GM12878 (cell line): ENCODE data around the gene RAB30. TPM values are rescaled to one million over a fixed set of nuclear protein-coding genes. Genes with fewer than 3 reads are reported as not detected.

Source experiments
- ATAC-seq: fragments of 200-7000 bp; cut with Tn5 transposase; 3 replicates; pipeline ENCODE4 v1.9.1; 2020; ENCODE audit warnings: mild to moderate bottlenecking, moderate library complexity
- BruUV-seq: library from RNA; stranded (reverse); fragments of 400-500 nt; replicated peaks from 2 replicates; lab custom pipeline; 2021; lab: Mats Ljungman, UMichigan
- CTCF ChIA-PET: fragments of 300-600 bp; sonication (Branson Sonifier 250); formaldehyde crosslinking; extraction: SDS; loops from one replicate; lab custom pipeline; 2021; ENCODE audit warnings: inconsistent platforms; lab: Yijun Ruan, JAX
- POLR2A ChIA-PET: fragments of 350-600 bp; formaldehyde crosslinking; extraction: SDS; loops from one replicate; lab custom pipeline; 2021; ENCODE audit warnings: inconsistent platforms; lab: Charles Lee
- RAD21 ChIA-PET: fragments of 300-600 bp; sonication (Branson Sonifier 250); formaldehyde crosslinking; loops from one replicate; lab custom pipeline; 2023; ENCODE audit warnings: antibody characterized with exemption; ENCODE audit not compliant: unreplicated experiment; lab: Charles Lee
- SMC1A ChIA-PET: fragments of 300-600 bp; sonication (Branson Sonifier 250); formaldehyde crosslinking; loops from one replicate; lab custom pipeline; 2023; ENCODE audit not compliant: unreplicated experiment, uncharacterized antibody; lab: Charles Lee
- DNase-seq: peaks from one replicate; pipeline ENCODE4 v3.0.0-alpha.2; 2011; ENCODE audit warnings: low read depth, low spot score
- FAIRE-seq: peaks from 3 replicates; lab custom pipeline; 2011; peaks lifted over from hg19 to GRCh38; lab: Jason Lieb, UNC
- H2AFZ ChIP-seq: 2 replicates; pipeline ENCODE4 v1.6.0; 2011; ENCODE audit warnings: low read depth, low read length, control low read depth; ENCODE audit not compliant: control insufficient read depth
- H3K27ac ChIP-seq: 2 replicates; pipeline ENCODE4 v1.5.1; 2011; ENCODE audit warnings: control low read depth; ENCODE audit not compliant: control insufficient read depth, insufficient read depth
- H3K27me3 ChIP-seq, 2 experiments: replicated peaks in 1 of 2; 2 replicates each; pipeline versions ENCODE4 v1.6.0 to v1.6.1; 2011; ENCODE audit warnings: low read length in 1 of 2; ENCODE audit not compliant: control insufficient read depth in 2 of 2, insufficient read depth in 2 of 2
- H3K36me3 ChIP-seq, 2 experiments: 2 replicates each; pipeline ENCODE4 v1.5.1; 2011; ENCODE audit warnings: low read length in 1 of 2; ENCODE audit not compliant: control insufficient read depth in 2 of 2, insufficient read depth in 2 of 2
- H3K4me1 ChIP-seq: 2 replicates; pipeline ENCODE4 v1.6.1; 2011; ENCODE audit warnings: mild to moderate bottlenecking, low read length, moderate library complexity, mixed read lengths; ENCODE audit not compliant: control insufficient read depth, insufficient read depth
- H3K4me2 ChIP-seq: 2 replicates; pipeline ENCODE4 v1.6.0; 2011; ENCODE audit warnings: control low read depth; ENCODE audit not compliant: control insufficient read depth, insufficient read depth
- H3K4me3 ChIP-seq: fragments of 200-600 bp; sonication (generic); 2 replicates; pipeline ENCODE4 v1.5.1; 2016
- H3K79me2 ChIP-seq: 2 replicates; pipeline ENCODE4 v1.6.0; 2011; ENCODE audit warnings: low read length; ENCODE audit not compliant: control insufficient read depth, insufficient read depth
- H3K9ac ChIP-seq: 2 replicates; pipeline ENCODE4 v1.8.0; 2011; ENCODE audit warnings: low read length, control low read depth, mixed read lengths; ENCODE audit not compliant: control insufficient read depth, insufficient read depth
- H3K9me3 ChIP-seq: replicated peaks from 3 replicates; pipeline ENCODE4 v1.5.1; 2011; ENCODE audit warnings: mild to moderate bottlenecking, low read length; ENCODE audit not compliant: control insufficient read depth, insufficient read depth
- H4K20me1 ChIP-seq: 2 replicates; pipeline ENCODE4 v1.6.0; 2011; ENCODE audit not compliant: control insufficient read depth, insufficient read depth
- ASH2L ChIP-seq: fragments of 300-600, 200-600 bp; sonication (generic); IDR thresholded peaks from 2 replicates; pipeline ENCODE4 v1.6.1; 2017; ENCODE audit warnings: low read depth, mild to moderate bottlenecking, borderline replicate concordance
- FOS ChIP-seq: IDR thresholded peaks from 3 replicates; pipeline ENCODE4 v1.6.1; 2011; ENCODE audit warnings: borderline replicate concordance; ENCODE audit not compliant: insufficient read length; ENCODE audit errors: extremely low read depth
- HSF1 ChIP-seq: fragments of 150-350 bp; IDR thresholded peaks from 2 replicates; pipeline ENCODE4 v1.6.1; 2014; ENCODE audit warnings: mild to moderate bottlenecking, low read depth, low read length
- MLLT1 ChIP-seq: fragments of 450-650 bp; IDR thresholded peaks from 2 replicates; pipeline ENCODE4 v1.6.1; 2016; ENCODE audit warnings: mild to moderate bottlenecking
- MTA3 ChIP-seq: IDR thresholded peaks from 2 replicates; pipeline ENCODE4 v1.6.1; 2012; ENCODE audit warnings: low read length, inconsistent platforms, borderline replicate concordance
- RCOR1 ChIP-seq: conservative IDR thresholded peaks from 2 replicates; pipeline ENCODE4 v1.6.1; 2012; ENCODE audit warnings: low read depth, low read length, improper control_type of control experiment
- SP1 ChIP-seq: IDR thresholded peaks from one replicate; pipeline ENCODE4 v1.6.1; 2011; ENCODE audit warnings: low read depth, low read length
- SRF ChIP-seq, 2 experiments: IDR thresholded peaks; 2 replicates each; pipeline ENCODE4 v1.6.1; 2011; ENCODE audit warnings: low read depth in 2 of 2, low read length in 2 of 2, mild to moderate bottlenecking in 1 of 2, moderate library complexity in 1 of 2
- ZBTB11 ChIP-seq: fragments of 450-650 bp; formaldehyde crosslinking; IDR thresholded peaks from 2 replicates; pipeline ENCODE4 v1.5.0; 2022; ENCODE audit warnings: mild to moderate bottlenecking, missing genetic modification characterization
- WGBS: methylation state at CpG from one replicate; pipeline ENCODE4 v1.1.6; 2016; ENCODE audit warnings: low lambda C conversion rate; ENCODE audit not compliant: insufficient replicate concordance, insufficient coverage; ENCODE audit errors: missing lambda C conversion rate; 5-methylcytosine and 5-hydroxymethylcytosine counted together
- in situ Hi-C: fragments of 300-500 bp; cut with MboI; formaldehyde crosslinking; loops from 9 replicates; pipeline ENCODE4 v1.14.3; 2018; ENCODE audit warnings: mixed read lengths
- intact Hi-C: fragments of 100-400 bp; cut with micrococcal nuclease; formaldehyde crosslinking; loops from one replicate; pipeline ENCODE4 v1.14.2; 2022; ENCODE audit not compliant: unreplicated experiment
- polyA plus RNA-seq, 11 experiments: library from polyadenylated mRNA; depleted of rRNA in 4 of 11; unstranded in 6 of 11; stranded (reverse) in 5 of 11; fragments of >200 nt; fragmentation: Nextera tagmentation in 4 of 11; fragmentation: Illumina TruSeq in 1 of 11; extraction: Ambion mirVana in 4 of 11; extraction: Trizol in 1 of 11; gene quantifications; 1 replicate in 1 of 11; 2 replicates in 10 of 11; pipeline versions ENCODE4 v1.2.1 to v1.2.3, GENCODE V29; 2011 to 2016; ENCODE audit warnings: inconsistent platforms in 2 of 11, missing spikeins in 2 of 11, low read depth in 1 of 11
- total RNA-seq, 4 experiments: library from RNA; depleted of rRNA in 3 of 4; stranded (reverse); fragments of >200 nt in 3 of 4; fragmentation: Illumina TruSeq in 1 of 4; extraction: Trizol in 1 of 4; gene quantifications; 2 replicates each; pipeline versions ENCODE4 v1.2.1 to v1.2.3, GENCODE V29; 2013 to 2021

The RAB30 gene
- total and polyA plus RNA-seq, 10 of the 15 experiments (the other 5 are each of a cell fraction or from before 2014, with no cell fraction given) = 9.8 to 26.7 (median 19.2) TPM

GRCh38 chr11:83002522-83002921 lies 69.2 kb downstream of the RAB30 start:
- Histone ChIP-seq H3K9me3 (no peaks in the 10 kb centered on the region), H3K4me1 (peaks cover 25% of the 10 kb centered on the region), H3K4me3 (no peak overlapping the region), H3K27me3 (no peaks in the 10 kb centered on the region), H2AFZ (no peak overlapping the region), H3K9ac (no peak overlapping the region), H3K27ac (no peak overlapping the region), H3K4me2 (no peak overlapping the region), H4K20me1 (no peaks in the 10 kb centered on the region), H3K79me2 (peaks cover 4% of the 10 kb centered on the region), H3K36me3 (no peaks in the 10 kb centered on the region)
- ChIA-PET SMC1A (interaction anchor here (1.0 to 8.3 kb wide), 3 partner anchors 54 to 72 kb away, joined by 3 to 138 read pairs (median 3); no protein-coding TSS in a partner anchor), RAD21 (no interaction called here), POLR2A (interaction anchor here (1.4 to 1.7 kb wide), 2 partner anchors 13 to 18 kb away, joined by 3 to 4 read pairs; no protein-coding TSS in a partner anchor), CTCF (interaction anchor here (1.2 kb wide), 1 partner anchor 28 kb away, joined by 4 read pairs; no protein-coding TSS in a partner anchor)
- in situ Hi-C loops (no loop called here), intact Hi-C loops (no loop called here)
- no peak for FAIRE-seq
- no peak for TF ChIP-seq ASH2L
- no peak for TF ChIP-seq FOS
- no peak for TF ChIP-seq ZBTB11 (CRISPR knock-in tag)
- no peak for TF ChIP-seq MLLT1
- no peak for TF ChIP-seq HSF1
- no peak for TF ChIP-seq SP1
- TF ChIP-seq RCOR1 = no peak
- TF ChIP-seq MTA3 = no peak
- TF ChIP-seq SRF (IDR thresholded peaks at IDR 0.05; ENCODE audit: low read depth in 2 of 2, low read length in 2 of 2) = no peak
- ATAC-seq = no peak
- 77% methylated on average over 3 of the region's 3 CpGs for WGBS
- no peak for DNase-seq
- no TSS peak for BruUV-seq
